ENCODE data around the gene SCYL1.
"Not testable (repeated sequence)": the region's sequence is repeated elsewhere in the genome, so short reads cannot be mapped to it uniquely, and the experiment has no call there.

Gene SCYL1

GRCh38 chr11:65505466-65506289 lies 19.2 kb upstream of the SCYL1 start:
- no peak for DNase-seq (ENCODE audit: low read depth, low spot score)

GRCh38 chr11:65506290-65506771 lies 18.6 kb upstream of the SCYL1 start:
- DNase-seq (ENCODE audit: low read depth, low spot score) = no peak

GRCh38 chr11:65506772-65507505 lies 17.9 kb upstream of the SCYL1 start:
- no peak for DNase-seq (ENCODE audit: low read depth, low spot score)

GRCh38 chr11:65512311-65512710 lies 12.6 kb upstream of the SCYL1 start:
- DNase-seq (ENCODE audit: low read depth, low spot score) = not testable (repeated sequence)

- DNase-seq (ENCODE audit: low read depth, low spot score) = no peak
Measured at GRCh38 chr11:65516135-65516968, 8.5 kb upstream of the SCYL1 start.

- not testable (repeated sequence) for DNase-seq (ENCODE audit: low read depth, low spot score)
Measured at GRCh38 chr11:65518941-65519549, 5.8 kb upstream of the SCYL1 start.

GRCh38 chr11:65521777-65522521 lies 2.9 kb upstream of the SCYL1 start:
- DNase-seq (ENCODE audit: low read depth, low spot score) = not testable (repeated sequence)

- DNase-seq (ENCODE audit: low read depth, low spot score) = not testable (repeated sequence)
Measured at GRCh38 chr11:65522718-65523630, 1.9 kb upstream of the SCYL1 start.

GRCh38 chr11:65523631-65523968 lies 1.3 kb upstream of the SCYL1 start:
- DNase-seq (ENCODE audit: low read depth, low spot score) = not testable (repeated sequence)

GRCh38 chr11:65524014-65524740 lies 706 bp upstream of the SCYL1 start:
- no peak for DNase-seq (ENCODE audit: low read depth, low spot score)

- DNase-seq (ENCODE audit: low read depth, low spot score) = no peak
Measured at GRCh38 chr11:65525546-65526480, 930 bp downstream of the SCYL1 start.

- no peak for DNase-seq (ENCODE audit: low read depth, low spot score)
Measured at GRCh38 chr11:65526744-65527143, 1.9 kb downstream of the SCYL1 start.

GRCh38 chr11:65528819-65529350 lies 4.0 kb downstream of the SCYL1 start:
- DNase-seq (ENCODE audit: low read depth, low spot score) = no peak

- DNase-seq (ENCODE audit: low read depth, low spot score) = no peak
Measured at GRCh38 chr11:65529475-65530156, 4.7 kb downstream of the SCYL1 start.

GRCh38 chr11:65530157-65530496 lies 5.2 kb downstream of the SCYL1 start:
- no peak for DNase-seq (ENCODE audit: low read depth, low spot score)

- DNase-seq (ENCODE audit: low read depth, low spot score) = no peak
Measured at GRCh38 chr11:65532388-65533064, 7.6 kb downstream of the SCYL1 start.

- DNase-seq (ENCODE audit: low read depth, low spot score) = no peak
Measured at GRCh38 chr11:65535102-65535501, 10.2 kb downstream of the SCYL1 start.
